HG02938 (cell line): ENCODE data around the gene CLVS2.

ENCODE experiments used
- ATAC-seq: cut with Tn5 transposase; IDR thresholded peaks from one replicate; pipeline ENCODE4 v1.9.1; 2021; ENCODE audit warnings: mild to moderate bottlenecking, moderate library complexity; ENCODE audit not compliant: unreplicated experiment

The CLVS2 gene

GRCh38 chr6:123118811-123119210, 122.8 kb downstream of the CLVS2 start:
- ATAC-seq: no peak
